ENCODE measurements around the gene TM9SF2.

DNA sequence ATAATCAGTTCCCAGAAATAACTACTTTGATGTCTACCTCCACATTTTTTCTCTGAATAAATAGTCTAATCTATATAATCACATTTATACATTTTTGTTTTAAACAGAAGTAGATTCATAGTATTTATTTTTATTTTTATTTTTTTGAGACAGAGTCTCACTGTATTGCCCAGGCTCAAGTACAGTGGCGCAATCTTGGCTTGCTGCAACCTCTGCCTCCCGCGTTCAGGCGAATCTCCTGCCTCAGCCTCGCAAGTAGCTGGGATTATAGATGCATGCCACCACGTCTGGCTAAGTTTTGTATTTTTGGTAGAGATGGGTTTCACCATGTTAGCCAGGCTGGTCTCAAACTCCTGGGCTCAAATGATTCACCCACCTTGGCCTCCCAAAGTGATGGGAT, 16.7 kb downstream of the TM9SF2 start:
- TF ChIP-seq CTCF (conservative IDR thresholded peaks at IDR 0.05), result no peak
- TF ChIP-seq ZFX (IDR thresholded peaks at IDR 0.05), result no peak

Data from C4-2B (cell line).